CD4-positive, alpha-beta T cell (primary cell): ENCODE measurements around the gene FYB1. TPM values are rescaled to one million over a fixed set of nuclear protein-coding genes. Genes with fewer than 3 reads are reported as not detected.

Source experiments
- ATAC-seq: fragments of 200-7000 bp; cut with Tn5 transposase; one replicate; pipeline ENCODE4 v1.10.0; 2022; ENCODE audit warnings: mild to moderate bottlenecking; ENCODE audit not compliant: poor library complexity
- CTCF ChIA-PET: fragments of 350-600 bp; sonication (Branson Sonifier 250); formaldehyde crosslinking; loops from one replicate; lab custom pipeline; 2021; ENCODE audit warnings: antibody characterized with exemption, inconsistent platforms; lab: Charles Lee
- POLR2A ChIA-PET: fragments of 350-600 bp; sonication (Branson Sonifier 250); formaldehyde crosslinking; loops from one replicate; lab custom pipeline; 2021; ENCODE audit warnings: antibody characterized with exemption, inconsistent platforms; lab: Charles Lee
- DNase-seq, 14 experiments: peaks; one replicate each; pipeline ENCODE4 v3.0.0-alpha.2; 2013 to 2020; ENCODE audit warnings: mixed read lengths in 2 of 14
- H3K27ac ChIP-seq, 2 donors: one replicate each; pipeline versions ENCODE4 v1.5.1 to v1.7.0; 2013; ENCODE audit warnings: low read length in 2 of 2, low read depth in 1 of 2, mild to moderate bottlenecking in 1 of 2
- H3K27me3 ChIP-seq, 2 experiments: 1 replicate in 1 of 2; 2 replicates in 1 of 2; pipeline versions ENCODE4 v1.6.1 to v1.7.0; 2013; ENCODE audit warnings: low read length in 2 of 2, control low read depth in 1 of 2, mild to moderate bottlenecking in 1 of 2, moderate library complexity in 1 of 2; ENCODE audit not compliant: insufficient read depth in 2 of 2, control insufficient read depth in 1 of 2
- H3K36me3 ChIP-seq: one replicate; pipeline ENCODE4 v1.6.1; 2013; ENCODE audit warnings: low read length, control low read depth; ENCODE audit not compliant: insufficient read depth
- H3K4me1 ChIP-seq: one replicate; pipeline ENCODE4 v1.6.1; 2013; ENCODE audit warnings: low read length, control low read depth; ENCODE audit not compliant: insufficient read depth
- H3K4me3 ChIP-seq: one replicate; pipeline ENCODE4 v1.5.1; 2013; ENCODE audit warnings: mild to moderate bottlenecking, low read length, moderate library complexity
- H3K9me3 ChIP-seq, 2 experiments: 1 replicate in 1 of 2; 2 replicates in 1 of 2; pipeline versions ENCODE4 v1.6.1 to v1.7.0; 2013; ENCODE audit warnings: low read length in 2 of 2, mild to moderate bottlenecking in 2 of 2, control low read depth in 1 of 2, moderate library complexity in 1 of 2; ENCODE audit not compliant: control insufficient read depth in 1 of 2, insufficient read depth in 1 of 2
- H3K27ac Mint-ChIP-seq: one replicate; pipeline ENCODE4 v1.8.0; 2020; ENCODE audit warnings: mixed read lengths
- H3K27me3 Mint-ChIP-seq: one replicate; pipeline ENCODE4 v1.8.0; 2021; ENCODE audit warnings: mixed read lengths
- H3K36me3 Mint-ChIP-seq: one replicate; pipeline ENCODE4 v1.8.0; 2021; ENCODE audit warnings: low read depth, mixed read lengths
- H3K4me1 Mint-ChIP-seq: one replicate; pipeline ENCODE4 v1.8.0; 2021; ENCODE audit warnings: low read depth, mixed read lengths
- H3K4me3 Mint-ChIP-seq: one replicate; pipeline ENCODE4 v1.8.0; 2020; ENCODE audit warnings: mild to moderate bottlenecking, mixed read lengths
- H3K9me3 Mint-ChIP-seq: one replicate; pipeline ENCODE4 v1.8.0; 2020; ENCODE audit warnings: mixed read lengths
- intact Hi-C, 2 experiments: fragments of 100-400 bp; cut with DNase I in 1 of 2; cut with micrococcal nuclease in 1 of 2; formaldehyde crosslinking; loops; one replicate each; pipeline versions ENCODE4 v1.15.1 to v1.9.0; 2023 to 2025; cut with DNase I, micrococcal nuclease
- total RNA-seq, 174 experiments: library from RNA in 2 of 174; stranded (reverse) in 2 of 174; gene quantifications; one replicate each; pipeline ENCODE4 v1.2.3 and lab custom pipeline; 2021 to 2026
- TF ChIP-seq, protein P1 (sequence below): fragments of 200-600 bp; IDR thresholded peaks from one replicate; pipeline ENCODE4 v1.8.0; 2022; ENCODE audit warnings: antibody characterized with exemption, mild to moderate bottlenecking

Gene FYB1
- total RNA-seq, 2 experiments from 2014 or later: 478 to 497 TPM

DNA sequence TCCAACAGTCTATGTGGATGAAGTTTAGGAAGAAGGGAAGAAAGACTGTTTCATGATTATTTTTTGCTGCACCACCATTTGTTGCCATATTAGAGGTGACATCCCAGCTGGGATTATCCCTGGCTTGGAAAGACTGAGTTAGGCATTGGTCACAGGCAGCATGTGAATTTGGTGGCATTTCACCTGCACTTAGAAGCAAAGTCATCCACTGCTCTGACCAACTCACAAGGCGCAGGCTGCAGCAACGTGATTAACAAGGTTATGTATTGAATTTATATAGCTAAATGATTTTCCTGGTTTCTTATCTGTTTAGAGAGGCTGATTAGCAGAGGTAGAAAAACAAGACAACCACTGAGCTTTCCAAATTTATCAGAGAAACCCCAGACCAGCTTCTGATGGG lies 2.7 kb downstream of the FYB1 start:
- peaks cover 68% of the 10 kb centered on the region for H3K4me1 ChIP-seq

DNA sequence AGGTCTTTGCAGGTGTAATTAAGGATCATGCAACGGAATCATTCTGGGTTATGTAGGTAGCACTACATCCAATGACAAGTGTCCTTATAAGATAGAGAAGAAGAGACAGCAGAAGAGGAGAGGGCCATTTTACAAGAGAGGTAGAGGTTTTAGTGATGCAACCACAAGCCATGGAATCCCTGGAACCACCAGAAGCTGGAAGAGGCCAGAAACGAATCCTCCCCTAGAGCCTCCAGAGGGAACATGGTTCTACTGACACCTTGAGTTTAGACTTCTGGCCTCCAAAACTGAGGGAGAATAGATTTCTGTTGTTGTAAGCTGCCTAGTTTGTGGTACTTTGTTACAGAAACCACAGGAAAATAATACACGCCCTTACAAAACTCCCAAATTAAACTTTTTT lies 3.5 kb downstream of the FYB1 start:
- ATAC-seq: no peak
- H3K4me3 Mint-ChIP-seq: peak overlapping the region; percentile 89

More for the DNA sequence above, 2.7 kb downstream of the FYB1 start:
- DNase-seq: peak in 2 of 14 experiments; percentile 29 to 58
- ChIA-PET POLR2A (interaction anchor here (0.6 to 4.9 kb wide), 31 partner anchors 7 to 331 kb away, joined by 3 to 171 read pairs (median 6); partner anchors contain the start of gene RICTOR), CTCF (interaction anchor here (1.0 to 3.6 kb wide), 17 partner anchors 10 to 326 kb away, joined by 3 to 140 read pairs (median 19); no protein-coding TSS in a partner anchor)
- Mint-ChIP-seq H3K27ac (peak overlapping the region; percentile 96), H3K9me3 (no peaks in the 10 kb centered on the region), H3K27me3 (no peaks in the 10 kb centered on the region), H3K4me1 (peaks cover 91% of the 10 kb centered on the region), H3K4me3 (peak overlapping the region; percentile 83), H3K36me3 (no peaks in the 10 kb centered on the region)
- Histone ChIP-seq H3K36me3 (no peaks in the 10 kb centered on the region), H3K27ac (peak overlapping the region; percentile 72 to 83), H3K27me3 (no peaks in the 10 kb centered on the region), H3K9me3 (no peaks in the 10 kb centered on the region), H3K4me3 (peak overlapping the region; percentile 65)
- TF ChIP-seq, protein P1, sequence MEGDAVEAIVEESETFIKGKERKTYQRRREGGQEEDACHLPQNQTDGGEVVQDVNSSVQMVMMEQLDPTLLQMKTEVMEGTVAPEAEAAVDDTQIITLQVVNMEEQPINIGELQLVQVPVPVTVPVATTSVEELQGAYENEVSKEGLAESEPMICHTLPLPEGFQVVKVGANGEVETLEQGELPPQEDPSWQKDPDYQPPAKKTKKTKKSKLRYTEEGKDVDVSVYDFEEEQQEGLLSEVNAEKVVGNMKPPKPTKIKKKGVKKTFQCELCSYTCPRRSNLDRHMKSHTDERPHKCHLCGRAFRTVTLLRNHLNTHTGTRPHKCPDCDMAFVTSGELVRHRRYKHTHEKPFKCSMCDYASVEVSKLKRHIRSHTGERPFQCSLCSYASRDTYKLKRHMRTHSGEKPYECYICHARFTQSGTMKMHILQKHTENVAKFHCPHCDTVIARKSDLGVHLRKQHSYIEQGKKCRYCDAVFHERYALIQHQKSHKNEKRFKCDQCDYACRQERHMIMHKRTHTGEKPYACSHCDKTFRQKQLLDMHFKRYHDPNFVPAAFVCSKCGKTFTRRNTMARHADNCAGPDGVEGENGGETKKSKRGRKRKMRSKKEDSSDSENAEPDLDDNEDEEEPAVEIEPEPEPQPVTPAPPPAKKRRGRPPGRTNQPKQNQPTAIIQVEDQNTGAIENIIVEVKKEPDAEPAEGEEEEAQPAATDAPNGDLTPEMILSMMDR: no peak
- intact Hi-C loops: loop anchor here (1.0 to 10.0 kb wide), 11 partner anchors 14 to 1198 kb away; no protein-coding TSS in a partner anchor
- no peak for ATAC-seq

DNA sequence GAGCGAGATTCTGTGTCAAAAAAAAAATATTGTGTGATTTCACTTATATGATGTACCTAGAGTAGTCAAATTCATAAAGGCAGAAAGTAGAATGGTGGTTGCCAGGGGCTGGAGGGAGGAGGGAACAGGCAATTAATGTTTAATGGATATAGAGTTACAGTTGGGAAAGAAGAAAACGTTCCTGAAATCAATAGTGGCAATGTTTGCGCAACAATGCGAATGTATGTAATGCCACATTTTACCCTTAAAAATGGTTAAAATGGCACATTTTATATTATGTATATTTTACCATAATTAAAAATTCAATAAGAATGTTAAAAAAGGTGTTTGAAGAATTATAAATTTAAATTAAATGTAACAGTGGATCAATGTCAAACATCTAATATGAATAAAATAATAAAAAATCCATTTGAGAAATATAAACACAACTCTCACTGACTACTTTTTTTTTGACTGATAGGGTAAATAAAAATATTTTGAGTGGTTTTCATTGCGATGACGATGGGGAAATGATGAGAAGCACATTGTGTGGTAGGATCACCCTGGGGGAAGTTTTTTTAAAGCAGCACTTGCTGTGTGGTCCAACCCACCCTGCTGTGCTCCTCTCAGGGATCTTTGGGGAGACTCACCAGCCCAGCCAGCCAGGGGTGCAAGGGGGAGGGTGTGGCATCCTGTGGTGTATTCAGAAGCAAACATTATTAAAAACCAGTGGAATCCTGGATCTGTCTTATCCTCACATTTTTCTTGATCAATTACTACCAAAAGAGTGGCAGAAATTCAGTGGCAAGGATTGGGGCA lies 4.3 kb downstream of the FYB1 start:
- TF ChIP-seq, protein P1: no peak
- no peaks in the 10 kb centered on the region for H3K27me3 Mint-ChIP-seq
- H3K27ac Mint-ChIP-seq: peak overlapping the region; percentile 96
- H3K9me3 ChIP-seq: no peaks in the 10 kb centered on the region
- POLR2A ChIA-PET: interaction anchor here (2.9 to 4.9 kb wide), 3 partner anchors 13 to 37 kb away, joined by 78 to 171 read pairs (median 107); no protein-coding TSS in a partner anchor
- CTCF ChIA-PET: interaction anchor here (0.8 to 3.3 kb wide), 5 partner anchors 19 to 163 kb away, joined by 3 to 140 read pairs (median 22); no protein-coding TSS in a partner anchor
- H3K27me3 ChIP-seq: no peaks in the 10 kb centered on the region
- DNase-seq (peak in 11 of 14 experiments; percentile 37 to 85 (median 68)), ATAC-seq (peak; percentile 64)
- peak overlapping the region; percentile 89 for H3K4me3 Mint-ChIP-seq
- peak overlapping the region; percentile 65 for H3K4me3 ChIP-seq
- intact Hi-C loops: loop anchor here (1.0 to 10.0 kb wide), 7 partner anchors 36 to 1200 kb away; no protein-coding TSS in a partner anchor
- H3K27ac ChIP-seq: peak overlapping the region; percentile 82 to 83
- H3K4me1 Mint-ChIP-seq: peaks cover 95% of the 10 kb centered on the region
- no peaks in the 10 kb centered on the region for H3K36me3 ChIP-seq
- no peaks in the 10 kb centered on the region for H3K9me3 Mint-ChIP-seq
- no peaks in the 10 kb centered on the region for H3K36me3 Mint-ChIP-seq
- H3K4me1 ChIP-seq: peaks cover 81% of the 10 kb centered on the region

More for the DNA sequence above, 3.5 kb downstream of the FYB1 start:
- Histone ChIP-seq H3K9me3 (no peaks in the 10 kb centered on the region), H3K4me1 (peaks cover 74% of the 10 kb centered on the region), H3K27ac (peak overlapping the region; percentile 72 to 83), H3K27me3 (no peaks in the 10 kb centered on the region), H3K36me3 (no peaks in the 10 kb centered on the region), H3K4me3 (peak overlapping the region; percentile 65)
- H3K27ac Mint-ChIP-seq: peak overlapping the region; percentile 96
- intact Hi-C loops: loop anchor here (2.0 to 10.0 kb wide), 9 partner anchors 13 to 1199 kb away; no protein-coding TSS in a partner anchor
- POLR2A ChIA-PET: interaction anchor here (0.6 to 4.9 kb wide), 13 partner anchors 8 to 332 kb away, joined by 3 to 171 read pairs (median 18); no protein-coding TSS in a partner anchor
- TF ChIP-seq, protein P1: no peak
- no peaks in the 10 kb centered on the region for H3K27me3 Mint-ChIP-seq
- no peaks in the 10 kb centered on the region for H3K36me3 Mint-ChIP-seq
- H3K9me3 Mint-ChIP-seq: no peaks in the 10 kb centered on the region
- CTCF ChIA-PET: interaction anchor here (0.8 to 3.6 kb wide), 11 partner anchors 11 to 164 kb away, joined by 3 to 140 read pairs (median 22); no protein-coding TSS in a partner anchor
- DNase-seq: peak in 1 of 14 experiments; percentile 30
- peaks cover 92% of the 10 kb centered on the region for H3K4me1 Mint-ChIP-seq
